ENCODE results near the gene SYT1. TPM values are rescaled to one million over a fixed set of nuclear protein-coding genes. Genes with fewer than 3 reads are reported as not detected.

SYT1 gene
- total and polyA plus RNA-seq, 2 donors (not counting 1 experiment from before 2014, with no cell fraction given): 0.90 to 2.1 TPM

DNA sequence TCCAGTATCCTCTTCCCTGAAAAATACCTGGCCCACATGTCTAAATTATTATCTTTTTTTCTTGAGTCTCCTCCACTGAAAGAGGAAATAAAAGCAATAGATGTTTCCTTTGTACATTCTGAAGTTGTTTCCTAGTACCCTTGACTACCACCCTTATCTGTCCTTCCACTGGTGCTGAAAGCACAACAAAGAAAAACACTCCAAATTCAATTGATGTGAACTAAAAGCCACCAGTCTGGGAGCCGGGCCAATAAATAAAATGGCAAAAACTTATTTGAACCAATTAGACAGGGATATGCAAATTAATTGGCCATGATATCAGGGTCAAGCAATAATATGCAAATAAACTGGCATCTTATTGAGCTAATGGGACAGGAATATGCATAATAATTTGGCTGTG lies 495.7 kb downstream of the SYT1 start:
- Histone ChIP-seq H3K9ac (ENCODE audit: insufficient read depth, low read length) (no peak overlapping the region), H2AFZ (ENCODE audit: low read length) (no peak overlapping the region), H3K4me3 (replicated peaks in 1 of 4; ENCODE audit: control extremely low read depth in 1 of 4, insufficient read depth in 1 of 4, low read depth in 3 of 4, low read length in 4 of 4) (no peak overlapping the region), H3K9me3 (ENCODE audit: control insufficient read depth, insufficient read depth, low read depth, low read length) (no peaks in the 10 kb centered on the region), H3K27me3 (ENCODE audit: control insufficient read depth, insufficient read depth, low read length) (no peaks in the 10 kb centered on the region), H3K4me2 (ENCODE audit: extremely low read depth, insufficient read depth, low read length) (no peak overlapping the region), H3K4me1 (ENCODE audit: control insufficient read depth, extremely low read depth, insufficient read depth, low read length) (no peaks in the 10 kb centered on the region), H3K36me3 (ENCODE audit: control insufficient read depth, insufficient read depth, low read length) (no peaks in the 10 kb centered on the region), H4K20me1 (ENCODE audit: control insufficient read depth, extremely low read depth, insufficient read depth, low read length) (no peaks in the 10 kb centered on the region), H3K79me2 (ENCODE audit: control insufficient read depth, insufficient read depth, low read length) (no peaks in the 10 kb centered on the region), H3K27ac (ENCODE audit: insufficient read depth, low read length) (no peak overlapping the region)
- no peak for TF ChIP-seq EZH2 (IDR thresholded peaks at IDR 0.05; ENCODE audit: low read length, missing control alignments)
- no peak for DNase-seq (ENCODE audit: low read depth in 2 of 2)

DNA sequence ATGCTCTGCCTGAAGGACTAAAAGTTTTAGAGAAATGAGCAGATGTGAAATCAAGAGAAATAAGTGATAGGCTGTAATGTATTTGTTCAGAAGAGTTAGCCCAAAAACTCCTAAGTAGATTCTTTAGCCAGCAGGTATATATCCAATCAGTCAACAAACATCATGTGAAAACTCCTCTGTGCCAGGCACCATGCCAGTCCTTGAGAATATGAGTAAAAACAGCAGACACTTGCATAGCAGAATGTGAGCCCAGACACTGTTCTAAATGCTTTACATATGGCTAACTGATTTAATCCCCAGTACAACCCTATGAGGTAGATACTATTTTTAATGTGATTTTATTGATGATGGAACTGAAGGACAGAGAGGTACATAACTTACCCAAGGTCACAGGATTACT lies 496.4 kb downstream of the SYT1 start:
- Histone ChIP-seq H3K79me2 (ENCODE audit: control insufficient read depth, insufficient read depth, low read length) (no peaks in the 10 kb centered on the region), H4K20me1 (ENCODE audit: control insufficient read depth, extremely low read depth, insufficient read depth, low read length) (no peaks in the 10 kb centered on the region), H3K4me2 (ENCODE audit: extremely low read depth, insufficient read depth, low read length) (no peak overlapping the region), H3K9ac (ENCODE audit: insufficient read depth, low read length) (no peak overlapping the region), H3K27me3 (ENCODE audit: control insufficient read depth, insufficient read depth, low read length) (no peaks in the 10 kb centered on the region), H3K27ac (ENCODE audit: insufficient read depth, low read length) (no peak overlapping the region), H3K4me3 (replicated peaks in 1 of 4; ENCODE audit: control extremely low read depth in 1 of 4, insufficient read depth in 1 of 4, low read depth in 3 of 4, low read length in 4 of 4) (no peak overlapping the region), H2AFZ (ENCODE audit: low read length) (no peak overlapping the region), H3K4me1 (ENCODE audit: control insufficient read depth, extremely low read depth, insufficient read depth, low read length) (no peaks in the 10 kb centered on the region), H3K9me3 (ENCODE audit: control insufficient read depth, insufficient read depth, low read depth, low read length) (no peaks in the 10 kb centered on the region), H3K36me3 (ENCODE audit: control insufficient read depth, insufficient read depth, low read length) (no peaks in the 10 kb centered on the region)
- no peak for DNase-seq (ENCODE audit: low read depth in 2 of 2)
- TF ChIP-seq, protein P1, sequence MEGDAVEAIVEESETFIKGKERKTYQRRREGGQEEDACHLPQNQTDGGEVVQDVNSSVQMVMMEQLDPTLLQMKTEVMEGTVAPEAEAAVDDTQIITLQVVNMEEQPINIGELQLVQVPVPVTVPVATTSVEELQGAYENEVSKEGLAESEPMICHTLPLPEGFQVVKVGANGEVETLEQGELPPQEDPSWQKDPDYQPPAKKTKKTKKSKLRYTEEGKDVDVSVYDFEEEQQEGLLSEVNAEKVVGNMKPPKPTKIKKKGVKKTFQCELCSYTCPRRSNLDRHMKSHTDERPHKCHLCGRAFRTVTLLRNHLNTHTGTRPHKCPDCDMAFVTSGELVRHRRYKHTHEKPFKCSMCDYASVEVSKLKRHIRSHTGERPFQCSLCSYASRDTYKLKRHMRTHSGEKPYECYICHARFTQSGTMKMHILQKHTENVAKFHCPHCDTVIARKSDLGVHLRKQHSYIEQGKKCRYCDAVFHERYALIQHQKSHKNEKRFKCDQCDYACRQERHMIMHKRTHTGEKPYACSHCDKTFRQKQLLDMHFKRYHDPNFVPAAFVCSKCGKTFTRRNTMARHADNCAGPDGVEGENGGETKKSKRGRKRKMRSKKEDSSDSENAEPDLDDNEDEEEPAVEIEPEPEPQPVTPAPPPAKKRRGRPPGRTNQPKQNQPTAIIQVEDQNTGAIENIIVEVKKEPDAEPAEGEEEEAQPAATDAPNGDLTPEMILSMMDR (conservative IDR thresholded peaks at IDR 0.05 in 1 of 2, IDR thresholded peaks at IDR 0.05 in 1 of 2; ENCODE audit: low read depth in 1 of 2, low read length in 2 of 2): no peak
- TF ChIP-seq EZH2 (IDR thresholded peaks at IDR 0.05; ENCODE audit: low read length, missing control alignments): no peak

DNA sequence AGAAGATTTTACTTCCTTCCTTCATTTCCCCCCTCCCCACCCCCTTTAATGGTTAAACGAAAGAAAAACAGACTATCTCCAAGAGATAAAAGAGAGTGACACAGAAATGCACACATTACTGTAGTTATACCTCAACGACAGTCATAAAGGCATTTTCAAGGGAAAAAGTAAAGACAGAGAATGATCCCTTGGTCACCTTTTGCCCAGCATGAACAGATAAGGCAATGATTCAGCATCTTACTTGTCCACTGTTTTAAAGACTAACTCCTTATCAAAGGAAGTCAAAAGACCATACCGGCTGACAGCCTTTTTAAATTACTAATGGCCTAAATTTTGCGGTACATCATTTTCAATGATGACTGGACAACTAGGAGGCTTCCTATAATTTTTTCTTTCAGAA lies 499.6 kb downstream of the SYT1 start:
- Histone ChIP-seq H3K9me3 (ENCODE audit: control insufficient read depth, insufficient read depth, low read depth, low read length) (no peaks in the 10 kb centered on the region), H3K27ac (ENCODE audit: insufficient read depth, low read length) (no peak overlapping the region), H3K27me3 (ENCODE audit: control insufficient read depth, insufficient read depth, low read length) (no peaks in the 10 kb centered on the region), H3K36me3 (ENCODE audit: control insufficient read depth, insufficient read depth, low read length) (no peaks in the 10 kb centered on the region), H3K79me2 (ENCODE audit: control insufficient read depth, insufficient read depth, low read length) (no peaks in the 10 kb centered on the region), H3K4me2 (ENCODE audit: extremely low read depth, insufficient read depth, low read length) (no peak overlapping the region), H3K4me3 (replicated peaks in 1 of 4; ENCODE audit: control extremely low read depth in 1 of 4, insufficient read depth in 1 of 4, low read depth in 3 of 4, low read length in 4 of 4) (no peak overlapping the region), H3K4me1 (ENCODE audit: control insufficient read depth, extremely low read depth, insufficient read depth, low read length) (no peaks in the 10 kb centered on the region), H4K20me1 (ENCODE audit: control insufficient read depth, extremely low read depth, insufficient read depth, low read length) (no peaks in the 10 kb centered on the region), H2AFZ (ENCODE audit: low read length) (no peak overlapping the region), H3K9ac (ENCODE audit: insufficient read depth, low read length) (no peak overlapping the region)
- peak in 1 of 2 donors; percentile 46 for DNase-seq (ENCODE audit: low read depth in 2 of 2)
- TF ChIP-seq, protein P1 (conservative IDR thresholded peaks at IDR 0.05 in 1 of 2, IDR thresholded peaks at IDR 0.05 in 1 of 2; ENCODE audit: low read depth in 1 of 2, low read length in 2 of 2): no peak
- TF ChIP-seq EZH2 (IDR thresholded peaks at IDR 0.05; ENCODE audit: low read length, missing control alignments): no peak
